ENCODE data around the gene SURF4. TPM values are rescaled to one million over a fixed set of nuclear protein-coding genes. Genes with fewer than 3 reads are reported as not detected.
"Not testable (repeated sequence)": the region's sequence is repeated elsewhere in the genome, so short reads cannot be mapped to it uniquely, and the experiment has no call there.

Gene SURF4
- total RNA-seq, 2 experiments from 2014 or later, result 299 to 302 TPM

DNA sequence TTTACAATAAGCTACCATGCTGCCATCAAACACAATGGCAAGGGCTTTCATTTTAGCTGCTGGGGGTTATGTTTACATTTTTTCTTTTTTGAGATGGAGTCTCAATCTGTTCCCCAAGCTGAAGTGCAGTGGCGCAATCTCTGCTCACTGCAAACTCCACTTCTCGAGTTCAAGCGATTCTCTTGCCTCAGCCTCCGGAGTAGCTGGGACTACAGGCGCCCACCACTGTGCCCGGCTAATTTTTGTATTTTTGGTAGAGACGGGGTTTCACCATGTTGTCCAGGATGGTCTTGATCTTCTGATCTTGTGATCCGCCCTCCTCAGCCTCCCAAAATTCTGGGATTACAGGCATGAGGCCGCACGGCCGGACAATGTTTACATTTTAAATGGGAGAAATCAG is 41.0 kb downstream of the SURF4 start:
- Mint-ChIP-seq H3K4me1 (ENCODE audit: low read depth) (peaks cover 34% of the 10 kb centered on the region), H3K36me3 (ENCODE audit: low read depth) (peaks cover 36% of the 10 kb centered on the region), H3K27ac (peak overlapping the region; percentile 87), H3K4me3 (peak overlapping the region; percentile 97)
- H3K27me3 Mint-ChIP-seq (ENCODE audit: low read depth); DNase-seq; H3K9me3 Mint-ChIP-seq: not testable (repeated sequence)
- CTCF ChIA-PET, result interaction anchor here (1.0 to 1.5 kb wide), 2 partner anchors 9 to 36 kb away, joined by 3 to 5 read pairs; no protein-coding TSS in a partner anchor
- intact Hi-C loops (cut with micrococcal nuclease), result loop anchor here (5.0 kb wide), 1 partner anchor 152 kb away; no protein-coding TSS in a partner anchor

DNA sequence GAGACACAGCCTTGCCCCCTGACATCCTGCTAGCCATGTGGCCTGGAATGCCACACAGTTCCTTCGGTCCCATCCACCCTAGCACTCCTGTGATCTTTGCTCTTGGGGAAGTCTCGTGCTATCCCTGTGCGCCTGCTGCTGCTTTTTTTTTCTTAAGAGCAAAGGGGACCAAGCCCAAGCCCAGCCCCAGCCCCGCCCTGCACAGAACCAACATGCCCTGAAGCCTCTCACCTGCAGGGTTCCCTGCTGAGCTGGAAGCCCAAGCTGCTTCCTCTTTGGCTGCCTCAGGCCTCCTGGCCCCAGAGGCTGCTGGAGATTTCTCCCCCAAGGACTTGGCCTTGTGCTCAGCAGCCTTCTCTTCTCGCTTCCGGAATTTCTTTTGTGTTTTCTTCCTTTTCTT is 41.7 kb downstream of the SURF4 start:
- Mint-ChIP-seq H3K4me3 (peak overlapping the region; percentile 97), H3K36me3 (ENCODE audit: low read depth) (peaks cover 31% of the 10 kb centered on the region), H3K9me3 (no peaks in the 10 kb centered on the region), H3K4me1 (ENCODE audit: low read depth) (peaks cover 34% of the 10 kb centered on the region), H3K27me3 (ENCODE audit: low read depth) (no peaks in the 10 kb centered on the region), H3K27ac (peak overlapping the region; percentile 65)
- intact Hi-C loops (cut with micrococcal nuclease), result no loop called here
- CTCF ChIA-PET, result interaction anchor here (0.8 to 1.0 kb wide), 2 partner anchors 10 to 190 kb away, joined by 3 read pairs; no protein-coding TSS in a partner anchor
- no peak for DNase-seq

DNA sequence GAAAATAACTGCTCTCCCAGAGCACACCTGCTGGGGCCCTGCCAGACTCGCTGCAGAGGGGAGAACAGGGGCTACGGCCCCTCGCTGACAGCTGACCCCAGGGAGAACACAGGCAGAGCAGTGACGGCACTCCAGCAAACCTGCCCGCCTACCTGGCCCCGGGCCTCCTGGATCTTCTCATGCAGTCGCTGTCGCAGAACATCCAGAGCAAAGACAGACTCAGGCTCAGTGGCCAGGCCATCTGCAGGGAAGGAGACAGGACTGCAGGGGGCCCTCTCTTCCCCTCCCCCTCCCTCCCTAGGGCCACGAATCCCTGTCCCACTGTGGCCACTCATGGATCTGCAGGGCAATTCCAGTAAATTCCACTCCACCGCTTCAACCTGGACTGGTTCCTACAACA is 42.3 kb downstream of the SURF4 start:
- peak overlapping the region; percentile 24 for H3K27ac Mint-ChIP-seq

DNA sequence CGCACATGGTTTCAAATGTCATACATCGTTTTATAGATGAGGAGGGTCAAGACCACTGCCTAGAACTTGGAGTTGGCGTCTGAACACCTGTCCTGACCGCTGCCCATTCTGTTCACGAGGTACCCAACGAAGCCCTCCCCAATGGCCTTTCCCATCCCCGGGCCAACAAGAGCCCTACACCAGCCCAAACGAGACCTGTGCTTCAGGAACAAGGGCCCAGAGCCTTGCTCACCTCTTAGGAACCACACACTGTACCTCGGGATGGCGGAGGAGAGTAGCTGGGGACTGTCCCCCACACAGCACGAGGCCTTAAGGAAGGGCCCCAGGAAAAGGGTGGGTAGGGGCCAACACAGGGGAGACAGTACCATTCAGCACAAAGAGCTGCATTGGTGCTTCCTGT is 42.8 kb downstream of the SURF4 start:
- Mint-ChIP-seq H3K27ac (no peak overlapping the region), H3K4me1 (ENCODE audit: low read depth) (peaks cover 34% of the 10 kb centered on the region), H3K9me3 (no peaks in the 10 kb centered on the region), H3K4me3 (peak overlapping the region; percentile 12), H3K36me3 (ENCODE audit: low read depth) (peaks cover 31% of the 10 kb centered on the region), H3K27me3 (ENCODE audit: low read depth) (no peaks in the 10 kb centered on the region)
- CTCF ChIA-PET, result interaction anchor here (0.7 to 1.0 kb wide), 2 partner anchors 73 to 231 kb away, joined by 3 read pairs; no protein-coding TSS in a partner anchor
- no peak for DNase-seq
- intact Hi-C loops (cut with micrococcal nuclease), result no loop called here

More for the DNA sequence above, 42.3 kb downstream of the SURF4 start:
- Mint-ChIP-seq H3K27me3 (ENCODE audit: low read depth) (no peaks in the 10 kb centered on the region), H3K4me1 (ENCODE audit: low read depth) (peaks cover 34% of the 10 kb centered on the region), H3K36me3 (ENCODE audit: low read depth) (peaks cover 31% of the 10 kb centered on the region), H3K9me3 (no peaks in the 10 kb centered on the region), H3K4me3 (peak overlapping the region; percentile 32)
- intact Hi-C loops (cut with micrococcal nuclease), result no loop called here
- CTCF ChIA-PET, result interaction anchor here (0.8 kb wide), 1 partner anchor 189 kb away, joined by 3 read pairs; no protein-coding TSS in a partner anchor
- DNase-seq, result no peak

DNA sequence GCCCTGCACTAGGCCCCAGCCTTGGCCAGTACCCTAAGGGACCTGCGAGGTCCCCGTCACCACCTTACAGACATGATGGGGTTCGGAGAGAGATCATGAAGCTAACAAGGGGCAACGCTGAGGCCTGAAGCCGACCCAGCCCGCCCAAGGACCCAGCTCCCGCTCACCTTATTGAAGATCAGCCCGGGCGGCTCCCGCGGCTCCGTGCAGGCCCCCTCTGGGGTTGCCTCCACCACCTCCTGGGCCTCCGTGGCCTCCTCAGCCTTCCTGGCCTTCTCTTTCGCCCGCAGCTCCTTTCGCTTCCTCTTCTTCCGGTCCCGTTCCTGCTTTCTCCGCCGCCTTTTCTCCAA is 43.5 kb downstream of the SURF4 start:
- H3K36me3 Mint-ChIP-seq (ENCODE audit: low read depth), result peaks cover 28% of the 10 kb centered on the region
- peaks cover 32% of the 10 kb centered on the region for H3K4me1 Mint-ChIP-seq (ENCODE audit: low read depth)
- no peak overlapping the region for H3K27ac Mint-ChIP-seq
- no peak for DNase-seq
- no peaks in the 10 kb centered on the region for H3K27me3 Mint-ChIP-seq (ENCODE audit: low read depth)
- H3K9me3 Mint-ChIP-seq, result no peaks in the 10 kb centered on the region
- no peak overlapping the region for H3K4me3 Mint-ChIP-seq
- CTCF ChIA-PET, result interaction anchor here (0.7 to 1.0 kb wide), 2 partner anchors 74 to 231 kb away, joined by 3 read pairs; no protein-coding TSS in a partner anchor
- intact Hi-C loops (cut with micrococcal nuclease), result no loop called here

DNA sequence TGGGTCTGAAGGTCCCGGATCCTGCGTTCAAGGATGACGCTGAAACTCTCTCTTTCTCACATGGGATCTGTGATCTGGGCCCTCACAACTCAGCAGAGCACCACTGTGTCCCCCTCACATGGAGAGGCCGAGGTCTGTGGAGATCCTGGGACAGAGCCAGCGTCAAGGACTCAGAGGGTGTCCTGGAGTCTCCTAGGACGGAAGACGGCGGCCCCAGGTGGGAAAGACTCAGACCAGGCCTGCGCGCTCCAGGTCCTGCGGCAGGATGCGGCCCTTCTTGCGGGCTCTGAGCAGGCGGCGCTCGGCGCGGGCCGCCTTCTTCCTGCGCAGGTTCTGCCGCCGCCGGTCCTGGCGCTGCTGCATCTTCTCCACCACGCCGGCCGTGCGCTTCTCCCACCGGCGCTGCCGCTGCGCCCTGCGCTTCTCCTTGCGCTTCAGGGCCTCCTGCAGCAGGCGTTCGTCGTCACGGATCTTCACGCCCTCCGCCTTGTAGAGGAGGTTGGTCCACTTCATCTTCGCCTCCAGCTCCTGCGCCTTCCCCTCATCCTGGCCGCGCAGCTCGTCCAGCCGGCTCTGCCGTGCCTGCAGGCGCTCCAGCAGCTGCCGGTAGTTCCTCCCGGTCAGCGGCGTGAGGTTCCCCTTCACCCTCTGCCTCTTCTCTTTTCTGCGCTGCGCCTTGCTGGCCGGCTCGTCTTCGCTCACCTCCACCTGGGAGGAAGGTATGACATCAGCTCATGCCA is 44.0 kb downstream of the SURF4 start:
- Mint-ChIP-seq H3K4me1 (ENCODE audit: low read depth) (peaks cover 28% of the 10 kb centered on the region), H3K9me3 (no peaks in the 10 kb centered on the region), H3K27me3 (ENCODE audit: low read depth) (no peaks in the 10 kb centered on the region), H3K4me3 (no peak overlapping the region), H3K27ac (no peak overlapping the region), H3K36me3 (ENCODE audit: low read depth) (peaks cover 28% of the 10 kb centered on the region)
- intact Hi-C loops (cut with micrococcal nuclease), result no loop called here
- no peak for DNase-seq
- CTCF ChIA-PET, result no interaction called here

DNA sequence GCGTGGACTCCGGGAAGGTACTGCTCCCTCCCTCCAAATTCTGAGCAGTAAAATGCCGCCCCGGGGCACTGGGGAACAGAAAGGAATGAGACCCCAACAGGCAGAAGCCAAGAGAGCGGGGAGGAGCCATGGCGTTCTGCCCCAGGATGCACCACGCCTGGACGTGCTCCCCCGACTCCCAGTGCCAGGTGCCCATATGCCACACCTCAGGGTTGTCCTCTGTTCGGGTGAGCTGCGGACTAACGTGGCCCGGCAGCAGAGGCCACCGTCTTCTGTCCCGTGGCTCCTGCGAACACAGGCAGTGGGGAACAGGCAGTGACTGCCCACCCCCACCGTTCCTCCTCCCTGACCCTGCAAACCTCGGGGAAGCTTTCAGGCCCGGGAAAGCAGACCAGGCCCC is 44.6 kb downstream of the SURF4 start:
- no peak for DNase-seq
- H3K36me3 Mint-ChIP-seq (ENCODE audit: low read depth), result peaks cover 28% of the 10 kb centered on the region
- H3K4me3 Mint-ChIP-seq, result no peak overlapping the region
- CTCF ChIA-PET, result interaction anchor here (0.6 to 1.8 kb wide), 2 partner anchors 26 to 145 kb away, joined by 3 to 13 read pairs; no protein-coding TSS in a partner anchor
- H3K9me3 Mint-ChIP-seq, result no peaks in the 10 kb centered on the region
- peaks cover 27% of the 10 kb centered on the region for H3K4me1 Mint-ChIP-seq (ENCODE audit: low read depth)
- no peaks in the 10 kb centered on the region for H3K27me3 Mint-ChIP-seq (ENCODE audit: low read depth)
- H3K27ac Mint-ChIP-seq, result no peak overlapping the region
- intact Hi-C loops (cut with micrococcal nuclease), result no loop called here

DNA sequence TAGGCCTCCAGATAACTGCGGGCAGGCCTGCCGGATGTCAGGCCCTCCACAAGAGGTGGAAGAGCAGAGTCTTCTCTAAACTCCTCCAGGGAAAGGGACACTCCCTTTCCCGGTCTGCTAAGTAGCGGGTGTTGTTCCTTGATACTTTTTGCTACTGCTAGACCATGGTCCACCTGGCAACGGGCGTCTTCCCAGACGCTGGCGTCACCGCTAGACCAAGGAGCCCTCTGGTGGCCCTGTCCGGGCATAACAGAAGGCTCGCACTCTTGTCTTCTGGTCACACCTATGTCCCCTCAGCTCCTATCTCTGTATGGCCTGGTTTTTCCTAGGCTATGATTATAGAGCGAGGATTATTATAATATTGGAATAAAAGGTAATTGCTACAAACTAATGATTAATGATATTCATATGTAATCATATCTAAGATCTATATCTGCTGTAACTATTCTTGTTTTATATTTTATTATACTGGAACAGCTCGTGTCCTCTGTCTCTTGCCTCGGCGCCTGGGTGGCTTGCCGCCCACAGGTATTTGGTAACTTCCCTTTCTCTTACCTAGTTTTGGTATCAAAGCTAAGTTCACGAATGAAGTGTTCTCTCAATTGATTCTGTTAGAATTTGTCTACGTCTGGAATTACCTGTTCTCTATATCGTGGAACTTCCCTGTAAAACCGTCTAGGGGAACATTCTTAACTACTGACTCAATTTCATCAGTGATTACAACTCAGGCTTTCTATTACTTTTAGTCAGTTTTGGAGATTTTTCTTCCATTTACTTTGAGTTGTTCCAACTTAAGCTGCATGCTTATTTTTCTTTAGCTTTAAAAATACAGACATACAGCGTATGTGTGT is 46.3 kb downstream of the SURF4 start:
- H3K4me1 Mint-ChIP-seq (ENCODE audit: low read depth), result peaks cover 18% of the 10 kb centered on the region
- H3K4me3 Mint-ChIP-seq; DNase-seq; H3K9me3 Mint-ChIP-seq; H3K27me3 Mint-ChIP-seq (ENCODE audit: low read depth): not testable (repeated sequence)
- intact Hi-C loops (cut with micrococcal nuclease), result loop anchor here (1.0 kb wide), 1 partner anchor 144 kb away; no protein-coding TSS in a partner anchor
- peak overlapping the region; percentile 1 for H3K27ac Mint-ChIP-seq
- H3K36me3 Mint-ChIP-seq (ENCODE audit: low read depth), result peaks cover 17% of the 10 kb centered on the region
- CTCF ChIA-PET, result interaction anchor here (0.8 to 1.8 kb wide), 5 partner anchors 41 to 143 kb away, joined by 3 to 13 read pairs (median 4); no protein-coding TSS in a partner anchor

DNA sequence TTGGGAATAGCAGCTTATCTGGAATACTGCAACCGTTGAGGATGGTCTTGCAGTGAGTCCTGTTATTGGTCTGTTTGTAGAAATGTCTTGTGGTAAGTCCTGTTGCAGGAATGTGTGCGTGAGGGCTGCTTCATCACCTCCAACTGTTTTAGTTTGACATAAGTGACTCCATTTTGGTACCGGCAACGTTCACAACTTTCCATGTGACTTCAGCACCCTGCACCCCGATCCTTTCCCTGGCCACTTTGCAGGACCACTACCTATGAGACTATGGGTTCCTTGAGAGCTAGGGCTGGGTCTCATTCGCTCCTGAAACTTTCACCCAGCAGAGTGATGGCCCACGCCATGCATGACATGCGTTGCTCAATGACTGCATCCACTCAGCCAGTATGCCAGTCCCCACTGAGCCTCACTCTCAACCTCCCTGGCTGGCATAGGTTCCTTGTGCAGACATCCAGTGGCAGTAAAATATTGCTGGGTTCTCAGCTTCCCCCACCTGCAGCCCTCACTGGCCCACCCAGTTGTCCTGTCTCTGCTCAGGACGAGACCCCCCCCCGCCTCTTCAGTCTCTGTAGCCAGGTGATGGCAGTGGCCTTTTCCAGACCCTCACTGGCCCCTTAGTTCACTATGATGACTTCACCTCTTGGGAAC is 47.9 kb downstream of the SURF4 start:
- DNase-seq, result no peak
- H3K4me3 Mint-ChIP-seq, result no peak overlapping the region
- CTCF ChIA-PET, result no interaction called here
- no peak overlapping the region for H3K27ac Mint-ChIP-seq
- H3K4me1 Mint-ChIP-seq (ENCODE audit: low read depth), result peaks cover 6% of the 10 kb centered on the region
- H3K36me3 Mint-ChIP-seq (ENCODE audit: low read depth), result peaks cover 8% of the 10 kb centered on the region
- H3K27me3 Mint-ChIP-seq (ENCODE audit: low read depth), result no peaks in the 10 kb centered on the region
- intact Hi-C loops (cut with micrococcal nuclease), result no loop called here
- no peaks in the 10 kb centered on the region for H3K9me3 Mint-ChIP-seq

DNA sequence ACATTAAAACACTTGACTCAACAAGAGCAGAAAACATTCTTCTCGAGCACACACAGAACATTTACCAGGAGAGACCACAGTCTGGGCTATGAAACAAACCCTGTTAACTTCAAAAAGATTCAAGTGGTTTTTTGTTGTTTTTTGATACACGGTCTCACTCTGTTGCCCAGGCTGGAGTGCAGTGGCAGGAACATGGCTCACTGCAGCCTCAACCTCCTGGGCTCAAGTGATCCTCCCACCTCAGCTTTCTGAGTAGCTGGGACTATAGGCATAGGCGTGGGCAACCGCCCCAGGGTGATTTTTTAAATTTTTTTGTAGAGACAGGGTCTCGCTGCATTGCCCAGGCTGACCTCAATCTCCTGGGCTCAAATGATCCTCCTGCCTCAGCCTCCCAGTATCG is 48.8 kb downstream of the SURF4 start:
- CTCF ChIA-PET; H3K27ac Mint-ChIP-seq; H3K4me3 Mint-ChIP-seq; intact Hi-C loops (cut with micrococcal nuclease); H3K9me3 Mint-ChIP-seq; DNase-seq; H3K27me3 Mint-ChIP-seq (ENCODE audit: low read depth); H3K36me3 Mint-ChIP-seq (ENCODE audit: low read depth); H3K4me1 Mint-ChIP-seq (ENCODE audit: low read depth): not testable (repeated sequence)

DNA sequence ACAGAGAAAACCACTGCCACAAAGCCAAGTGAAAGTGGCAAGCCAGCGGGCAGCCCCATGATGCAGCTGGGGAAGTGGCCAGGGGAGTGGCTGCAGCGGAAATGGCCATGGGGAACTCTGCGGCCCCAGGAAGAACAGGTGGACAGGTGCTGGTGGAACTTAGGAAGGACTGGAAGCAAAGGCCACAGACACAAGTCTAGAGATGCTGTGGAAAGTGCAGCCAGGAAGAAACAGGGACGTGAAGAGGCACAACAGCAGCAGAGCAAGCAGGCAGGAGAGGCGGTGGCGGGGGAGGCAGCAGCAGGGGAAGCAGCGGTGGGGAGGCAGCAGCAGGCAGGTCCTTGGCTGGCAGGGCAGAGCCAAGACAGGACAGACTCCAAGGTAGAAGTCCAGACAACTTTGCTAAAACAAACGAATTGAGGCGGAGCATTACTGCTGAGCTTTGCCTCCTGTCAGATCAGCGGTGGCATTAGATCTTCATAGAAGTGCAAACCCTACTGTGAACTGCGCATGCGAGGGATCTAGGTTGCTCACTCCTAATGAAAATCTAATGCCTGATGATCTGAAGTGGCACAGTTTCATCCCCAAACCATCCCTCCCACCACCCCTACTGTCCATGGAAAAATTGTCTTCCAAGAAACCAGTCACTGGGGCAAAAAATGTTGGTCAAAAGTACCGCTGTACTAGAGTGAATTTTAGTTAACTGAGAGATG is 51.7 kb downstream of the SURF4 start:
- Mint-ChIP-seq H3K9me3 (no peaks in the 10 kb centered on the region), H3K4me3 (no peak overlapping the region), H3K36me3 (ENCODE audit: low read depth) (no peaks in the 10 kb centered on the region), H3K4me1 (ENCODE audit: low read depth) (no peaks in the 10 kb centered on the region), H3K27me3 (ENCODE audit: low read depth) (no peaks in the 10 kb centered on the region), H3K27ac (no peak overlapping the region)
- CTCF ChIA-PET, result interaction anchor here (1.5 kb wide), 1 partner anchor 85 kb away, joined by 4 read pairs; no protein-coding TSS in a partner anchor
- no peak for DNase-seq
- intact Hi-C loops (cut with micrococcal nuclease), result no loop called here
